ENCODE results near the gene PCNX3.

PCNX3 gene

GRCh38 chr11:65639623-65640482, 24.3 kb downstream of the PCNX3 start:
- peak; percentile 17 for DNase-seq (ENCODE audit: low read depth)

- no peak for DNase-seq (ENCODE audit: low read depth)
Measured at GRCh38 chr11:65640483-65641296, 25.1 kb downstream of the PCNX3 start.

DNA sequence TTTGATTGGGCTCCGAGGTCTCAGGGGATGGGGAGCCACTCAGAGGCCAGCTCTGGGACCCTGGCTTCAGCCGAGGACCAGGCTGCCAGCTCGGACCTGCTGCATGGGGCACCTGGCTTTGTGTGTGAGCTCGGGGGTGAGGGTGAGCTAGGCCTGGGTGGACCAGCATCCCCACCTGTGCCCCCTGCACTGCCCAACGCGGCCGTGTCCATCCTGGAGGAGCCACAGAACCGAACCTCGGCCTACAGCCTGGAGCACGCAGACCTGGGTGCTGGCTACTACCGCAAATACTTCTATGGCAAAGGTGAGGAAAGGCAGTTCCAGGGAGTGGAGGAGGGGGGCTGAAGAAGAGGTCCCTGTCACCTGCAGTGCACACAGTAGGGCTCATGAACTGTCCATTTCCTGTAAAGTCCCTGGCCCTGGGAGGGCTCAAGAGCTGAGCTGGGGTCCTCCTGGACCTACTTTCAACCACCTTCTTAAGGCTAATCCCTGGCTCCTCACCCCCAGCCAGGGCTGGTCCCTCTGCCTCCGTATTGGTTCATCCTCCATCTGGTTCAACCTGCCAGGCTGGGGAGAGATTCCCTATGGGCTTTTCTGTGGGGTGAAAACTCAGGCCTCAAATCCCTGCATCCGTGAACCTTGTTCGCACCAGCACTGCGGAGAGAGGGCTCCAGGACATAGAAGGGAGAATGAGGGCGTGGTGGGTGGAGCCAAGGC, 25.9 kb downstream of the PCNX3 start:
- no peak for DNase-seq (ENCODE audit: low read depth)

DNA sequence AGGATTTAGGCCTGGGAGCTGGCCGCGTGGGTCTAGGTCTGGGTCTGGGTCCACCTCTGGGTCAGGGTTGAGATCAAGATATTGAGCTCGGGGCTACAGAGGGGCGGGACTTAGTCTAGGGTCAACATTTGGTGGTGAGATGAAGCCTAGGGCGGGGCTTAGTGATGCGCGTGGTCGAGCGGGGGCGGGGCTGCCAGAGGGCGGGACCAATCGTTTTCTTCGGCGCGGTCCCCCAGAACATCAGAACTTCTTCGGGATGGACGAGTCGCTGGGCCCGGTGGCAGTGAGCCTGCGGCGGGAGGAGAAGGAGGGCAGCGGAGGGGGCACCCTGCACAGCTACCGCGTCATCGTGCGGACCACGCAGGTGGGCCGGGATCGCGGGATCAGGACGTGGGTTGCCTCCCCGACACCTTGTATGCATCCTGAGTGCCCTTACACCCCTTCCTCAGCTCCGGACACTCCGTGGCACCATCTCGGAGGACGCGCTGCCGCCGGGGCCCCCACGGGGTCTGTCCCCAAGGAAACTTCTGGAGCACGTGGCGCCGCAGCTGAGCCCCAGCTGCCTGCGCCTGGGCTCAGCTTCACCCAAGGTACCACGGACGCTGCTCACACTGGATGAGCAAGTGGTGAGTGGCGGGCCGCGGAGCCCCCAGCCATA, 26.6 kb downstream of the PCNX3 start:
- no peak for DNase-seq (ENCODE audit: low read depth)

DNA sequence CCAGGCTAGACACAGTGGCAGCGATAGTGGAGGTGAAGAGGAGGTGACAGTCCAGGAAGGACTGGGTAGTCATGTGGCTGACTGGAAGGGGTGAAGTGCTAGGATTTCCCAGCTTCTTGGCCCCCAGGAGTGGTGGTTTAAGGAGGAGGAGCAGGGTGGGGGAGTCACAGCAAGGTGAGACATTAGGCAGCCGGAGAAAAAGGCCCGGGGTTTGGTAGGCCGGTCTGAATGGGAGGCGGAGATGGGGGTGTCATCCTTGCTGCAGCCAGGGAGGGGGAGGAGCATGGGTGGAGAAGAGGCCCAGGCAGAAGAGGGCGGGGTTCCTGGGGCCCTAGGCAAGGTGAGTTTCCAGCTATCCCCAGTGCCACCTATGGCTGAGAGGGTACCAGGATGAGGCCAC, 28.4 kb downstream of the PCNX3 start:
- no peak for DNase-seq (ENCODE audit: low read depth)

GRCh38 chr11:65644837-65645236, 29.3 kb downstream of the PCNX3 start:
- no peak for DNase-seq (ENCODE audit: low read depth)

GRCh38 chr11:65645710-65646109, 30.1 kb downstream of the PCNX3 start:
- peak; percentile 60 for DNase-seq (ENCODE audit: low read depth)

- DNase-seq (ENCODE audit: low read depth), result no peak
Measured at GRCh38 chr11:65646288-65646957, 30.8 kb downstream of the PCNX3 start.

DNA sequence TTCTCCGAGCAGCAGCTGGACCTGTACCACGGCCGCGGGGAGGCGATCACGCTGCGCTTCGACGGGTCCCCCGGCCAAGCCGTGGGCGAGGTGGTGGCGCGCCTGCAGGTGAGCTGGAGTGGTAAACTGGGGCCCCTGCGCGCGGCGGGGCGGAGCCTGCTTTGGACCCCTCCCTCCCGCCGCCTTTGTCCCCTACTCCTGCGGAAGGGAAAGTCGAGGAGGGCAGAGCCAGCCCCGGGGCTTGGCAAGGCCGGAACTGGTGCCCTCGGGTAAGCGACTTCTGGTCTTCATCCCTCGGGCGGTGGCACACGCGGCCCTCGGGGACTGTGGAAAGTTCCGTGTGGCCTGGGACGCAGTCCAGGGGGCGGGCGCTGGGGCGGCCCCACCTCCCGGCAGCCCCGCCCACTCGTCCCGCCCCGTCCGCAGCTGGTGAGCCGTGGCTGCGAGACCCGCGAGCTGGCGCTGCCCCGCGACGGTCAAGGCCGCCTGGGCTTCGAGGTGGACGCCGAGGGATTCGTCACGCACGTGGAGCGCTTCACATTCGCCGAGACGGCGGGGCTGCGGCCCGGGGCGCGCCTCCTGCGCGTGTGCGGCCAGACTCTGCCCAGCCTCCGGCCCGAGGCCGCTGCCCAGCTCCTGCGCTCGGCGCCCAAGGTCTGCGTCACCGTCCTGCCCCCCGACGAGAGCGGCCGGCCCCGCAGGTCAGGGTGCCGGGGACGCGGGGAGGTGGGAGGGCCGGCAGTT, 31.6 kb downstream of the PCNX3 start:
- peak; percentile 42 for DNase-seq (ENCODE audit: low read depth)

DNA sequence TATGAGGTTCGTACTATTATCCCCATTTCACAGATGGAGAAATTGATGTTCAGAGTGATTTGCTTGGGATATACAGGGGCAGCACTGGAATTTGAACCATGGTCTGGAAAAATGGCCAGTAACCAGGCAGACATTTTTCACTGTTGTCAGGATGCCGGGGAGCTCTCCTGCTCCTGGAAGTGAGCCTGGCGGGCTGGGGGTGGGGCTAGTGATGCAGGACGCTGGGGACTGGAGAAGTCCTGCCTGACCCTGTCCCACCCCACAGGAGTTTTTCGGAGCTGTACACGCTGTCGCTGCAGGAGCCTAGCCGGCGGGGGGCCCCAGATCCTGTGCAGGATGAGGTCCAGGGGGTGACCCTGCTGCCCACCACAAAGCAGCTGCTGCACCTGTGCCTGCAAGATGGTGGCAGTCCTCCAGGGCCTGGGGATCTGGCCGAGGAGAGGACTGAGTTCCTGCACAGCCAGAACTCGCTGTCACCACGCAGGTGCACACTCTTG, 33.5 kb downstream of the PCNX3 start:
- DNase-seq (ENCODE audit: low read depth), result no peak

GRCh38 chr11:65649656-65650546, 34.3 kb downstream of the PCNX3 start:
- DNase-seq (ENCODE audit: low read depth), result no peak

DNA sequence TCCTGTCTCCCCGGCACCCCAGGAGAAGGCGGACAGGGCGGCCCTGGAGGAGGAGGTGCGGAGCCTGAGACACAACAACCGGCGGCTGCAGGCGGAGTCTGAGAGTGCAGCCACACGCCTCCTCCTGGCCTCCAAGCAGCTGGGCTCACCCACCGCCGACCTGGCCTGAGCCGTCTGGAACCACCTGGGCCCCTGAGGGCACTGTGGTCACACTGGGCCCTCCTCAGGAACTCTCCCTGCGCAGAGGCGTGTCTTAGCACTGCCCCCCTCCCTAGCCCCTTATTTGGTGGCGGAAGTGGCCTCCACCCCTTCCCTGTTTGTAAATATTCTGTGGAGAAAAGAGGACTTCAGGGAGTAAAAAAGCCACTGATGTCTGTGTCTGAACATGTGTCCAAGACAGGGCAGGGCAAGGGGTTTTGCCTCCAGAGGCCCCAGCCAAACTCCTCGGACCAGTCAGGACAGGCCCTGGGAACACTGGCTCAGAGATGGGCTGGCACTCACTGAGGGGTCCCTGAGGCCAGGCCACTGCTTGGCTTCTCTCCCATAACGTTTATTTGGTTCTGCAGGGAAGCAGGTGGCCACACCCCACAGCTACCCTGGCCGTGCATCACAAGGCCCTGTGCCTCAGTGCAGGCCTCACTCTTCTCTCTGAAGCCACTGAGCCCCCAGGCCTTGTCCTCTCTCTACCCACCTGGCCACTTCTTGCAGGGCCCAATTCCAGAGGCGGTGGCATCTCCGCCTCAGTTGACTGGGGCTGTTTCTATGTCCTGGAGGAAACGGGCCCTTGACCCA, 35.2 kb downstream of the PCNX3 start:
- DNase-seq (ENCODE audit: low read depth), result no peak

GRCh38 chr11:65651339-65651588, 35.7 kb downstream of the PCNX3 start:
- no peak for DNase-seq (ENCODE audit: low read depth)

GRCh38 chr11:65651589-65652510, 36.3 kb downstream of the PCNX3 start:
- DNase-seq (ENCODE audit: low read depth), result peak; percentile 36

GRCh38 chr11:65652511-65653228, 37.1 kb downstream of the PCNX3 start:
- peak; percentile 95 for DNase-seq (ENCODE audit: low read depth)

DNA sequence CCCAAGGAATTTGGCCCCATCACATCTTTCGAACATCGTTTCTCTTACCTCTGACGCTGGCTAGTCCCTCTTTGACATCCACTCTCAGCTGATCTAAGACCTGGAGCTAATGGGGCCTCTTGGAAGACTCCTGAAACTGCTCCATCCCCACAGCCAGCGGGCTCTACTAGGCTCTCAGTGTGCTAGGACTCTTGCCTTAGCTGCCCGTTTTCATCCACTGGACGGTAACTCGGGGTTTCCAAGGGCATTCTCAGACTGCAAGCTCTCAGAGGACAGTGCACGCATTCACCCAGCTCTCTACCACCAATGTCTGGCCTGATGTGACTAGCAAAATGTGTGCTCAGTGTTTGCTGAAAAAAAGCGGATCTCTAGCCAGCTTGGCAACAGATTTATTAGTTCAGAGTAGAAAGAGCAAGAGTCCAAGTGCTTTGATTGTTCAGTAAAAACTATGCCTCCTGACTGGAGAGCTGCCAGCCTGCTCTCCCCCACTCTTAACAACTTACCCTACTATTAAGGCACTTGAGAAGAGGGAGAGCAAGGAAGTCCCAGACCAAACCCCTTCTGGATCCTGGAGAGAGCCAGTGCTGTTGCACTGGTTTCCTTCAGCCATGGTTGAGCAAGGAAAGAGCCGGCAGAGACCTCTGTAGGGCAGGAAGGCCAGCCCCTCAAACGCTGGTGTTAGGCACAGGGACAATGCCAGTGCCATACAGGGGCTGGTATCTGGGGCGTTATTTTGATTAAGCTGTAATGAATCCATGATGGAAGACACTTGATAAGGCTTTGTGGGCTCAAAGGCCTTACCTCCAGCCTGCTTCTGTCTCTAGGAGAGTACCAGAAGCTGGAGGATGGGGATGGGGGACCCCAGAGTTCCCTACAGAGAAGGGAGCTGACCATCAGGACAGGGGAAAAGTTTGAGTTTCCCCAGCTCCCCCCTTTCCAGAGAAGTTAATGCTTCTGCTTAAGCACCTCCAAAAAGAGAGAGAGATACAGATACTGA, 38.0 kb downstream of the PCNX3 start:
- no peak for DNase-seq (ENCODE audit: low read depth)

All from EH (cell line).